Measurements from ENCODE around the gene FLAD1. TPM values are rescaled to one million over a fixed set of nuclear protein-coding genes. Genes with fewer than 3 reads are reported as not detected.

Gene FLAD1
- total RNA-seq, 4 donors from 2014 or later: 19.5 to 29.6 (median 23.0) TPM

GRCh38 chr1:154956544-154956941, 26.6 kb upstream of the FLAD1 start:
- peaks cover 56 to 87% (median 81%) of the 10 kb centered on the region in 4 donors for H3K4me1 ChIP-seq

GRCh38 chr1:154957091-154957657, 26.0 kb upstream of the FLAD1 start:
- peak overlapping the region in 1 of 4 donors; percentile 51 for H3K4me3 ChIP-seq
- no peaks in the 10 kb centered on the region for H3K27me3 ChIP-seq
- TF ChIP-seq CTCF (IDR thresholded peaks at IDR 0.05): no peak
- no peak for TF ChIP-seq POLR2A (IDR thresholded peaks at IDR 0.05; ENCODE audit: low read depth)
- TF ChIP-seq POLR2AphosphoS5 (IDR thresholded peaks at IDR 0.05): no peak
- TF ChIP-seq EP300 (IDR thresholded peaks at IDR 0.05): no peak
- intact Hi-C loops (cut with DNase I): no loop called here
- H3K9me3 ChIP-seq: no peaks in the 10 kb centered on the region
- peak overlapping the region; percentile 86 to 89 (median 86) for H3K27ac ChIP-seq (replicated peaks in 1 of 4)
- DNase-seq (ENCODE audit: extremely low spot score): no peak
- WGBS: 49% methylated on average over 9 of the region's 9 CpGs
- peaks cover 0 to 21% (median 18%) of the 10 kb centered on the region in 4 donors for H3K36me3 ChIP-seq
- H3K4me1 ChIP-seq: peaks cover 56 to 84% (median 76%) of the 10 kb centered on the region in 4 donors

More at GRCh38 chr1:154956544-154956941, 26.6 kb upstream of the FLAD1 start:
- Histone ChIP-seq H3K36me3 (peaks cover 0 to 27% (median 20%) of the 10 kb centered on the region in 4 donors), H3K27ac (replicated peaks in 1 of 4) (peak overlapping the region; percentile 86 to 89 (median 86)), H3K4me3 (peak overlapping the region; percentile 51 to 69 (median 65)), H3K27me3 (no peaks in the 10 kb centered on the region), H3K9me3 (no peaks in the 10 kb centered on the region)
- intact Hi-C loops (cut with DNase I): no loop called here
- 6% methylated on average over 6 of the region's 6 CpGs for WGBS
- DNase-seq (ENCODE audit: extremely low spot score): no peak
- peak in 1 of 2 donors; percentile 39 for TF ChIP-seq POLR2AphosphoS5 (IDR thresholded peaks at IDR 0.05)
- no peak for TF ChIP-seq POLR2A (IDR thresholded peaks at IDR 0.05; ENCODE audit: low read depth)

- DNase-seq (ENCODE audit: extremely low spot score): no peak
- 86% methylated on average over 2 of the region's 2 CpGs for WGBS
- Histone ChIP-seq H3K4me3 (no peak overlapping the region), H3K36me3 (peaks cover 3 to 25% (median 22%) of the 10 kb centered on the region in 4 donors), H3K4me1 (peaks cover 57 to 84% (median 76%) of the 10 kb centered on the region in 4 donors), H3K27me3 (no peaks in the 10 kb centered on the region), H3K9me3 (no peaks in the 10 kb centered on the region), H3K27ac (replicated peaks in 1 of 4) (peak overlapping the region in 3 of 4 donors; percentile 86)
- TF ChIP-seq CTCF (IDR thresholded peaks at IDR 0.05): no peak
- no peak for TF ChIP-seq EP300 (IDR thresholded peaks at IDR 0.05)
- no peak for TF ChIP-seq POLR2AphosphoS5 (IDR thresholded peaks at IDR 0.05)
- no peak for TF ChIP-seq POLR2A (IDR thresholded peaks at IDR 0.05; ENCODE audit: low read depth)
- intact Hi-C loops (cut with DNase I): no loop called here
These were observed 25.1 kb upstream of the FLAD1 start for GRCh38 chr1:154958036-154958435.

- no peaks in the 10 kb centered on the region for H3K9me3 ChIP-seq
- H3K4me1 ChIP-seq: peaks cover 52 to 83% (median 74%) of the 10 kb centered on the region in 4 donors
- peaks cover 11 to 33% (median 30%) of the 10 kb centered on the region in 4 donors for H3K36me3 ChIP-seq
- no peaks in the 10 kb centered on the region for H3K27me3 ChIP-seq
- WGBS: 74% methylated on average over 9 of the region's 16 CpGs
- TF ChIP-seq POLR2AphosphoS5 (IDR thresholded peaks at IDR 0.05) (no peak), CTCF (IDR thresholded peaks at IDR 0.05) (no peak), EP300 (IDR thresholded peaks at IDR 0.05) (no peak), POLR2A (IDR thresholded peaks at IDR 0.05; ENCODE audit: low read depth) (no peak)
- no peak for DNase-seq (ENCODE audit: extremely low spot score)
- intact Hi-C loops (cut with DNase I): no loop called here
- H3K27ac ChIP-seq (replicated peaks in 1 of 4): peak overlapping the region in 2 of 4 donors; percentile 36 to 86
- no peak overlapping the region for H3K4me3 ChIP-seq
These were observed 24.3 kb upstream of the FLAD1 start for GRCh38 chr1:154958681-154959425.

- DNase-seq (ENCODE audit: extremely low spot score): no peak
- H3K36me3 ChIP-seq: peaks cover 16 to 38% (median 35%) of the 10 kb centered on the region in 4 donors
- TF ChIP-seq EP300 (IDR thresholded peaks at IDR 0.05): no peak
- no peak for TF ChIP-seq POLR2A (IDR thresholded peaks at IDR 0.05; ENCODE audit: low read depth)
- no peak for TF ChIP-seq POLR2AphosphoS5 (IDR thresholded peaks at IDR 0.05)
- no peak for TF ChIP-seq CTCF (IDR thresholded peaks at IDR 0.05)
- no peaks in the 10 kb centered on the region for H3K9me3 ChIP-seq
- H3K4me1 ChIP-seq: peaks cover 47 to 78% (median 69%) of the 10 kb centered on the region in 4 donors
- H3K27me3 ChIP-seq: no peaks in the 10 kb centered on the region
- intact Hi-C loops (cut with DNase I): no loop called here
- H3K27ac ChIP-seq (replicated peaks in 1 of 4): peak overlapping the region in 1 of 4 donors; percentile 36
- 96% methylated on average over 7 of the region's 7 CpGs for WGBS
- H3K4me3 ChIP-seq: no peak overlapping the region
These were observed 23.7 kb upstream of the FLAD1 start for GRCh38 chr1:154959426-154959780.
